ENCODE results near the gene MYLK3. TPM values are rescaled to one million over a fixed set of nuclear protein-coding genes. Genes with fewer than 3 reads are reported as not detected.
"Not testable (repeated sequence)": the region's sequence is repeated elsewhere in the genome, so short reads cannot be mapped to it uniquely, and the experiment has no call there.

MYLK3 gene
- polyA plus RNA-seq, 4 donors: 0.59 to 1.1 (median 1.0) TPM

- no peak for DNase-seq (ENCODE audit: low read depth in 4 of 4, low spot score in 2 of 4)
Measured at GRCh38 chr16:46693598-46693997, 54.5 kb downstream of the MYLK3 start.

GRCh38 chr16:46691726-46692125, 56.4 kb downstream of the MYLK3 start:
- DNase-seq (ENCODE audit: low read depth in 4 of 4, low spot score in 2 of 4): no peak

GRCh38 chr16:46690281-46691178, 57.6 kb downstream of the MYLK3 start:
- DNase-seq (ENCODE audit: low read depth in 4 of 4, low spot score in 2 of 4): no peak

- peak; percentile 93 to 97 (median 94) for DNase-seq (ENCODE audit: low read depth in 4 of 4, low spot score in 2 of 4)
Measured at GRCh38 chr16:46689365-46690280, 58.5 kb downstream of the MYLK3 start, which contains the start of gene ORC6. Gene ORC6 (plus strand): TSS chr16:46689659. CDS start chr16:46689706, 47 bp downstream.

- DNase-seq (ENCODE audit: low read depth in 4 of 4, low spot score in 2 of 4): peak; percentile 50 to 97 (median 96)
Measured at GRCh38 chr16:46688654-46689364, 59.3 kb downstream of the MYLK3 start, which contains the start of gene VPS35. Gene VPS35 (minus strand): TSS chr16:46689178. CDS start chr16:46689133, 45 bp downstream.

GRCh38 chr16:46688101-46688653, 60.0 kb downstream of the MYLK3 start:
- no peak for DNase-seq (ENCODE audit: low read depth in 4 of 4, low spot score in 2 of 4)

GRCh38 chr16:46687486-46687885, 60.7 kb downstream of the MYLK3 start:
- no peak for DNase-seq (ENCODE audit: low read depth in 4 of 4, low spot score in 2 of 4)

- DNase-seq (ENCODE audit: low read depth in 4 of 4, low spot score in 2 of 4): no peak
Measured at GRCh38 chr16:46686815-46687473, 61.2 kb downstream of the MYLK3 start.

- DNase-seq (ENCODE audit: low read depth in 4 of 4, low spot score in 2 of 4): not testable (repeated sequence)
Measured at GRCh38 chr16:46681867-46682266, 66.3 kb downstream of the MYLK3 start.

GRCh38 chr16:46677943-46678342, 70.2 kb downstream of the MYLK3 start:
- DNase-seq (ENCODE audit: low read depth in 4 of 4, low spot score in 2 of 4): not testable (repeated sequence)

- DNase-seq (ENCODE audit: low read depth in 4 of 4, low spot score in 2 of 4): no peak
Measured at GRCh38 chr16:46673320-46674013, 74.7 kb downstream of the MYLK3 start.

GRCh38 chr16:46662123-46662522, 86.0 kb downstream of the MYLK3 start:
- DNase-seq (ENCODE audit: low read depth in 4 of 4, low spot score in 2 of 4): no peak

- no peak for DNase-seq (ENCODE audit: low read depth in 4 of 4, low spot score in 2 of 4)
Measured at GRCh38 chr16:46658925-46659324, 89.2 kb downstream of the MYLK3 start.

Other genes with a start within 250 kb of the MYLK3 start
- 10 to 100 TPM in 1 of 4 donors, 1 to 10 TPM in 3; 7.7 to 10.5 (median 8.5) TPM for gene SHCBP1, start 127.0 kb downstream of the MYLK3 start, polyA plus RNA-seq (ENCODE audit: insufficient read length in 4 of 4)
- 100 to 1,000 TPM; 133 to 166 (median 148) TPM for gene VPS35, start 59.2 kb downstream of the MYLK3 start, polyA plus RNA-seq (ENCODE audit: insufficient read length in 4 of 4)
- 10 to 100 TPM; 16.2 to 36.3 (median 24.2) TPM for gene ORC6, start 58.7 kb downstream of the MYLK3 start, polyA plus RNA-seq (ENCODE audit: insufficient read length in 4 of 4)
- 10 to 100 TPM; 27.5 to 32.4 (median 30.0) TPM for gene C16orf87, start 82.8 kb upstream of the MYLK3 start, polyA plus RNA-seq (ENCODE audit: insufficient read length in 4 of 4)
- 10 to 100 TPM; 23.4 to 36.9 (median 28.8) TPM for gene GPT2, start 136.0 kb upstream of the MYLK3 start, polyA plus RNA-seq (ENCODE audit: insufficient read length in 4 of 4)
- gene DNAJA2, start 225.3 kb upstream of the MYLK3 start, polyA plus RNA-seq (ENCODE audit: insufficient read length in 4 of 4): 10 to 100 TPM; 74.1 to 89.4 (median 84.1) TPM

Measured in left renal cortex interstitium (tissue), 4 donors.